Measurements from ENCODE around the gene AP2M1. TPM values are rescaled to one million over a fixed set of nuclear protein-coding genes. Genes with fewer than 3 reads are reported as not detected.

AP2M1 gene
- total and polyA plus RNA-seq, 2 of the 13 experiments (the other 11 are each of a cell fraction or from before 2014, with no cell fraction given): 126 to 146 TPM

DNA sequence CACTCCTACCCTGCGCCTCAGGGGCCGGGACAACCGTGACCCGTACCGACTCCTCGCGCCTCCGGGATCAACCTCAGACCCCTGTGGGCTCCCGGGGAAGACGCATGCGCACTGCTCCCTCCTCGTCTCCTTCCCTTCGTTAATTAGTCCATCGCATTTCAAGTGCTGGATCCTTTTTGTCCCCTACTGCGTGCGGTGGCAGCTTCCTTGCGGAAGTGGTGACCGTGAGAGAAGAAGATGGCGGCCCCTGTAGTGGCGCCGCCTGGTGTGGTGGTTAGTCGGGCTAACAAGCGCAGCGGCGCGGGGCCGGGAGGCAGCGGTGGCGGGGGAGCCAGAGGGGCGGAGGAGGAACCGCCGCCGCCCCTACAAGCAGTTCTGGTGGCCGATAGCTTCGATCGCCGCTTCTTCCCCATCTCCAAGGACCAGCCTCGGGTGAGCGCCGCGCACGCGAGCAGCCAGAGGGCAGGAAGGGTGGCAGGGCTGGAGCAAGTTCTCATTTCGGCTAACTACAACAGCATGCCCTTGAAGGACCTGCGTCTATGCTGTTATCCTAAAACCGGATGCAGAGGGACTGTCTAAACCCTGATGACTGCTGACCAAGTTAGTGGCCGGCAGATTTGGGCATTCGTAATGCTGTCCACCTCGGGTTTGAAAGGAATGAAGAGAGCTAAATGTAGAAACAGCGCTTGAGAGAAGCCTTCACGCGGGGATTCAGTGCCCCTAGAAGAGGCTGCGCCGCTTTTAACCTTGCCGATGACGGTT is 39.3 kb upstream of the AP2M1 start, which contains the start of gene EIF2B5 (continued):
- TF ChIP-seq ZNF614 (CRISPR knock-in tag; IDR thresholded peaks at IDR 0.05; ENCODE audit: borderline replicate concordance) (peak; percentile 89), YEATS2 (CRISPR knock-in tag; IDR thresholded peaks at IDR 0.05; ENCODE audit: borderline replicate concordance) (peak; percentile 96), ZNF530 (CRISPR knock-in tag; IDR thresholded peaks at IDR 0.05; ENCODE audit: low read depth) (no peak), MYNN (CRISPR knock-in tag; IDR thresholded peaks at IDR 0.05; ENCODE audit: low read depth) (no peak), GABPB1 (CRISPR knock-in tag; IDR thresholded peaks at IDR 0.05) (peak; percentile 97), HOXA7 (CRISPR knock-in tag; IDR thresholded peaks at IDR 0.05) (no peak), FOXK1 (CRISPR knock-in tag; IDR thresholded peaks at IDR 0.05; ENCODE audit: borderline replicate concordance, low read depth) (peak; percentile 88; the same call in 1 of the 2 replicates), ZNF354B (CRISPR knock-in tag; IDR thresholded peaks at IDR 0.05) (no peak), MTF2 (CRISPR knock-in tag; IDR thresholded peaks at IDR 0.05; ENCODE audit: borderline replicate concordance) (peak; percentile 29; the same call in 1 of the 2 replicates), U2AF1 (optimal IDR thresholded peaks at IDR 0.05; ENCODE audit: low read depth, low read length) (peak; percentile 76), ZFP37 (CRISPR knock-in tag; IDR thresholded peaks at IDR 0.05; ENCODE audit: borderline replicate concordance) (0 out of 2 replicates have a peak, but pooled peaks have one; percentile 8), JARID2 (CRISPR knock-in tag; IDR thresholded peaks at IDR 0.05; ENCODE audit: insufficient replicate concordance) (no peak), ZNF138 (CRISPR knock-in tag; IDR thresholded peaks at IDR 0.05; ENCODE audit: low read depth) (0 out of 2 replicates have a peak, but pooled peaks have one; percentile 66), BCL6 (CRISPR knock-in tag; IDR thresholded peaks at IDR 0.05) (peak; percentile 36; the same call in 1 of the 2 replicates), ZSCAN29 (CRISPR knock-in tag; conservative IDR thresholded peaks at IDR 0.05) (peak; percentile 60; the same call in 1 of the 2 replicates), STAG1 (CRISPR knock-in tag; IDR thresholded peaks at IDR 0.05) (no peak), ZKSCAN1 (IDR thresholded peaks at IDR 0.05; ENCODE audit: low read length) (peak; percentile 63; the same call in 1 of the 2 replicates), SRF (IDR thresholded peaks at IDR 0.05; ENCODE audit: low read depth, low read length) (0 out of 2 replicates have a peak, but pooled peaks have one; percentile 52), ZBTB1 (CRISPR knock-in tag; IDR thresholded peaks at IDR 0.05; ENCODE audit: borderline replicate concordance) (no peak)
- TF ChIP-seq, protein P1, sequence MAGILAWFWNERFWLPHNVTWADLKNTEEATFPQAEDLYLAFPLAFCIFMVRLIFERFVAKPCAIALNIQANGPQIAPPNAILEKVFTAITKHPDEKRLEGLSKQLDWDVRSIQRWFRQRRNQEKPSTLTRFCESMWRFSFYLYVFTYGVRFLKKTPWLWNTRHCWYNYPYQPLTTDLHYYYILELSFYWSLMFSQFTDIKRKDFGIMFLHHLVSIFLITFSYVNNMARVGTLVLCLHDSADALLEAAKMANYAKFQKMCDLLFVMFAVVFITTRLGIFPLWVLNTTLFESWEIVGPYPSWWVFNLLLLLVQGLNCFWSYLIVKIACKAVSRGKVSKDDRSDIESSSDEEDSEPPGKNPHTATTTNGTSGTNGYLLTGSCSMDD (CRISPR knock-in tag; IDR thresholded peaks at IDR 0.05): no peak
- TF ChIP-seq, protein P2, sequence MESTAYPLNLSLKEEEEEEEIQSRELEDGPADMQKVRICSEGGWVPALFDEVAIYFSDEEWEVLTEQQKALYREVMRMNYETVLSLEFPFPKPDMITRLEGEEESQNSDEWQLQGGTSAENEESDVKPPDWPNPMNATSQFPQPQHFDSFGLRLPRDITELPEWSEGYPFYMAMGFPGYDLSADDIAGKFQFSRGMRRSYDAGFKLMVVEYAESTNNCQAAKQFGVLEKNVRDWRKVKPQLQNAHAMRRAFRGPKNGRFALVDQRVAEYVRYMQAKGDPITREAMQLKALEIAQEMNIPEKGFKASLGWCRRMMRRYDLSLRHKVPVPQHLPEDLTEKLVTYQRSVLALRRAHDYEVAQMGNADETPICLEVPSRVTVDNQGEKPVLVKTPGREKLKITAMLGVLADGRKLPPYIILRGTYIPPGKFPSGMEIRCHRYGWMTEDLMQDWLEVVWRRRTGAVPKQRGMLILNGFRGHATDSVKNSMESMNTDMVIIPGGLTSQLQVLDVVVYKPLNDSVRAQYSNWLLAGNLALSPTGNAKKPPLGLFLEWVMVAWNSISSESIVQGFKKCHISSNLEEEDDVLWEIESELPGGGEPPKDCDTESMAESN (CRISPR knock-in tag; conservative IDR thresholded peaks at IDR 0.05): peak; percentile 83; the same call in 1 of the 2 replicates
- TF ChIP-seq, protein P3, sequence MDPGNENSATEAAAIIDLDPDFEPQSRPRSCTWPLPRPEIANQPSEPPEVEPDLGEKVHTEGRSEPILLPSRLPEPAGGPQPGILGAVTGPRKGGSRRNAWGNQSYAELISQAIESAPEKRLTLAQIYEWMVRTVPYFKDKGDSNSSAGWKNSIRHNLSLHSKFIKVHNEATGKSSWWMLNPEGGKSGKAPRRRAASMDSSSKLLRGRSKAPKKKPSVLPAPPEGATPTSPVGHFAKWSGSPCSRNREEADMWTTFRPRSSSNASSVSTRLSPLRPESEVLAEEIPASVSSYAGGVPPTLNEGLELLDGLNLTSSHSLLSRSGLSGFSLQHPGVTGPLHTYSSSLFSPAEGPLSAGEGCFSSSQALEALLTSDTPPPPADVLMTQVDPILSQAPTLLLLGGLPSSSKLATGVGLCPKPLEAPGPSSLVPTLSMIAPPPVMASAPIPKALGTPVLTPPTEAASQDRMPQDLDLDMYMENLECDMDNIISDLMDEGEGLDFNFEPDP (CRISPR knock-in tag; conservative IDR thresholded peaks at IDR 0.05): no peak; the same call in 1 of the 2 replicates
- TF ChIP-seq, protein P4, sequence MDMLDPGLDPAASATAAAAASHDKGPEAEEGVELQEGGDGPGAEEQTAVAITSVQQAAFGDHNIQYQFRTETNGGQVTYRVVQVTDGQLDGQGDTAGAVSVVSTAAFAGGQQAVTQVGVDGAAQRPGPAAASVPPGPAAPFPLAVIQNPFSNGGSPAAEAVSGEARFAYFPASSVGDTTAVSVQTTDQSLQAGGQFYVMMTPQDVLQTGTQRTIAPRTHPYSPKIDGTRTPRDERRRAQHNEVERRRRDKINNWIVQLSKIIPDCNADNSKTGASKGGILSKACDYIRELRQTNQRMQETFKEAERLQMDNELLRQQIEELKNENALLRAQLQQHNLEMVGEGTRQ (IDR thresholded peaks at IDR 0.05; ENCODE audit: low read depth, low read length): no peak
- TF ChIP-seq, protein P4 (CRISPR knock-in tag; IDR thresholded peaks at IDR 0.05; ENCODE audit: borderline replicate concordance): peak; percentile 45; the same call in 1 of the 2 replicates
